Skeletal muscle tissue (tissue), 4 donors: Measurements from ENCODE around the gene ANKS4B. TPM values are rescaled to one million over a fixed set of nuclear protein-coding genes. Genes with fewer than 3 reads are reported as not detected.
"Not testable (repeated sequence)": the region's sequence is repeated elsewhere in the genome, so short reads cannot be mapped to it uniquely, and the experiment has no call there.

Source experiments
- H3K27ac ChIP-seq: one replicate; pipeline ENCODE4 v1.7.0; 2013; ENCODE audit warnings: mild to moderate bottlenecking, low read depth, low read length, inconsistent platforms
- H3K27me3 ChIP-seq, 3 donors: one replicate each; pipeline ENCODE4 v1.7.0; 2013; ENCODE audit warnings: low read length in 3 of 3; ENCODE audit not compliant: control insufficient read depth in 3 of 3, insufficient read depth in 3 of 3
- H3K36me3 ChIP-seq, 3 donors: one replicate each; pipeline ENCODE4 v1.7.0; 2013; ENCODE audit warnings: low read length in 3 of 3; ENCODE audit not compliant: control insufficient read depth in 3 of 3, insufficient read depth in 3 of 3
- H3K4me1 ChIP-seq, 3 donors: one replicate each; pipeline ENCODE4 v1.7.0; 2013; ENCODE audit warnings: low read length in 3 of 3, mild to moderate bottlenecking in 3 of 3; ENCODE audit not compliant: control insufficient read depth in 3 of 3, insufficient read depth in 3 of 3
- H3K4me3 ChIP-seq, 3 donors: one replicate each; pipeline ENCODE4 v1.7.0; 2013; ENCODE audit warnings: low read length in 3 of 3
- H3K9ac ChIP-seq, 3 donors: one replicate each; pipeline ENCODE4 v1.7.0; 2013; ENCODE audit warnings: low read length in 3 of 3, mild to moderate bottlenecking in 3 of 3, moderate library complexity in 2 of 3, low read depth in 1 of 3
- H3K9me3 ChIP-seq, 3 donors: one replicate each; pipeline ENCODE4 v1.7.0; 2013; ENCODE audit warnings: low read length in 3 of 3; ENCODE audit not compliant: control insufficient read depth in 3 of 3
- total RNA-seq: library from RNA; depleted of rRNA; stranded (reverse); fragments of >200 nt; gene quantifications from one replicate; pipeline ENCODE4 v1.2.3, GENCODE V29; 2014
- donor health status: Osteomylitis.

Gene ANKS4B
- total RNA-seq, 1 donor from 2014 or later = not detected

GRCh38 chr16:21195330-21195729 lies 38.2 kb upstream of the ANKS4B start:
- not testable (repeated sequence) for H3K9ac ChIP-seq, H3K4me3 ChIP-seq, H3K36me3 ChIP-seq, H3K4me1 ChIP-seq, H3K27ac ChIP-seq, H3K9me3 ChIP-seq, H3K27me3 ChIP-seq

GRCh38 chr16:21197112-21197511 lies 36.4 kb upstream of the ANKS4B start:
- no peaks in the 10 kb centered on the region for H3K36me3 ChIP-seq
- H3K9me3 ChIP-seq = no peaks in the 10 kb centered on the region
- peaks cover 0 to 12% (median 10%) of the 10 kb centered on the region in 3 donors for H3K27me3 ChIP-seq
- H3K4me1 ChIP-seq = no peaks in the 10 kb centered on the region
- H3K4me3 ChIP-seq = no peak overlapping the region
- no peak overlapping the region for H3K27ac ChIP-seq
- no peak overlapping the region for H3K9ac ChIP-seq

GRCh38 chr16:21197621-21198020 lies 35.9 kb upstream of the ANKS4B start:
- no peak overlapping the region for H3K27ac ChIP-seq
- H3K9ac ChIP-seq = no peak overlapping the region
- H3K4me3 ChIP-seq = no peak overlapping the region
- no peaks in the 10 kb centered on the region for H3K4me1 ChIP-seq
- peaks cover 0 to 12% (median 10%) of the 10 kb centered on the region in 3 donors for H3K27me3 ChIP-seq
- H3K36me3 ChIP-seq = no peaks in the 10 kb centered on the region
- H3K9me3 ChIP-seq = no peaks in the 10 kb centered on the region

GRCh38 chr16:21199607-21200218 lies 33.8 kb upstream of the ANKS4B start:
- no peak overlapping the region for H3K9ac ChIP-seq
- H3K4me3 ChIP-seq = no peak overlapping the region
- no peak overlapping the region for H3K27ac ChIP-seq
- H3K36me3 ChIP-seq = no peaks in the 10 kb centered on the region
- H3K4me1 ChIP-seq = no peaks in the 10 kb centered on the region
- peaks cover 0 to 10% (median 10%) of the 10 kb centered on the region in 3 donors for H3K27me3 ChIP-seq
- no peaks in the 10 kb centered on the region for H3K9me3 ChIP-seq

GRCh38 chr16:21203155-21203797 lies 30.2 kb upstream of the ANKS4B start:
- Histone ChIP-seq H3K4me3 (no peak overlapping the region), H3K27me3 (peaks cover 0 to 10% (median 10%) of the 10 kb centered on the region in 3 donors), H3K4me1 (no peaks in the 10 kb centered on the region), H3K27ac (no peak overlapping the region), H3K36me3 (no peaks in the 10 kb centered on the region), H3K9ac (no peak overlapping the region), H3K9me3 (no peaks in the 10 kb centered on the region)

DNA sequence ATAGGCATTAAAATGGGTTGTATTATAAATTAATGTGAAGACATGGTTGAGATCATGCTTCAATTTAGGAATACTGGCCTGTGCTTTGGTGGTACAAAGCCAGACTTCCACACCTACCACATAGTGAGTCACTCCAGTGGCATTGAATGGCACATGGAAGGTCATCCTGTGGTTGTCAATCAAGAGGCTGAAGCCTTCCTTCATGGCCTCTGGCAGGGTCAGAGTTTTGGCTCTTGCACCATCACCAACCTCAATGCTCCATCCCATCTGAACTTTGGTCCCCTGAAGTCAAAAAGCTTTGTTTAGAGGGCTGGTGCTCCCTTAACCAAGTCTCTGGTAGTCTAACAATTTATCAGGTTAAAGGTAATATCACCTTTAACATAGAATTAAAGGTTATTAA lies 28.2 kb upstream of the ANKS4B start:
- no peak overlapping the region for H3K9ac ChIP-seq
- H3K9me3 ChIP-seq = no peaks in the 10 kb centered on the region
- no peak overlapping the region for H3K4me3 ChIP-seq
- no peak overlapping the region for H3K27ac ChIP-seq
- H3K4me1 ChIP-seq = no peaks in the 10 kb centered on the region
- H3K27me3 ChIP-seq = peaks cover 0 to 7% (median 4%) of the 10 kb centered on the region in 3 donors
- no peaks in the 10 kb centered on the region for H3K36me3 ChIP-seq

DNA sequence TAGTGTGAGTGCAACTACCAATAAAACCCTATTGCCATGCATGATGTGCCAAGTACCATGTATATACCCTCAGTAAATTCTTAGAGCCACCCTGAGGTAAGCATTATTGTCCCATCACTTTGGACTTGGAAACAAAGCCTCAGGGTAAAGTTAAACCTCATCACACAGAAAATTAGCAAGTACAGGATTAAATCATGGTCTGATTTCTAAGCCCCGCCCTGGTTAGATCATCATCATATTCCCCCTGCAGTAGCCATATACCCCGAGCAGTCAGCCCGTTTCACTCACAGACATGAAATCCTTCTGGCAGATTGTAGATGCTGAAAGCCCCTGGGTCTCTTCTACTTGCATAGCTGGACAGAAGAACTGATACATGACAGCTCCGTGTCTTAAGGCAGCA lies 26.9 kb upstream of the ANKS4B start:
- Histone ChIP-seq H3K4me3 (no peak overlapping the region), H3K27me3 (no peaks in the 10 kb centered on the region), H3K36me3 (no peaks in the 10 kb centered on the region), H3K9ac (no peak overlapping the region), H3K4me1 (no peaks in the 10 kb centered on the region), H3K27ac (no peak overlapping the region), H3K9me3 (no peaks in the 10 kb centered on the region)

DNA sequence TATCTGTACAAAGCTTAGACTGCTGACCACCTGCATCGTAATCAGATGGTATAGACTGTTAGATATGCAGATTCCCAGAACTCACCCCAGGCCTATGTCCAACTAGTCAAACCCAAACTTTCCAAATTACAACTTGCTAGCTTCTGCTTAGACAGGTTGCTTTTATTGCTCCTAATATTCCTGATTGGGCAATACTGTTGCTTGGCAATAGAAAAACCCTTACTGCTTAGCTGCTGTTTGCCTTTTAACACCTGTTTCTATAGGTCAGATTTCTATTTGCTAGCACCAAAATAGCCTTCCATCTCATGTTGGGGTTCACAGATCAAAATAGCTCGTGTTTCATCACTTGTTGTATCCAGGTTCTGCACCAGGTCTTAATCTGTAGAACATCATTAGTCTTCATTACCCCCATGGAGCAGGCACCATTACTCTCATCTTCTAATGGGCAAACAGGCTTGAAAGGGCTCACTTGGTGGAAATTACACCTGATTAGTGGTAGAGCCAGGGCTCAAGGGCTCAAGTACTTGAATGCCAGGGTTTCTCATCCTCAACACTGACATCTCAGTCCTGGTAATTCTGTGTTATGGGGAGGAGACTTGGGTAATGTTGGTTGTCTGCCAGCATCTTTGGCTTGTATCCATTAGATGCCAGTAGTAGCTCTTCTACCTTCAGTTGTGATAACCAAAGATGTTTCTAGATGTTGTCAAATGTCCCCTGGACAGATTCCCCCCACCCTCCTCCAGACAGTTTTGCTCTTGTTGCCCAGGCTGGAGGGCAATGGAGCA lies 24.9 kb upstream of the ANKS4B start:
- no peak overlapping the region for H3K4me3 ChIP-seq
- H3K4me1 ChIP-seq = no peaks in the 10 kb centered on the region
- H3K36me3 ChIP-seq = no peaks in the 10 kb centered on the region
- no peaks in the 10 kb centered on the region for H3K9me3 ChIP-seq
- H3K9ac ChIP-seq = no peak overlapping the region
- H3K27ac ChIP-seq = no peak overlapping the region
- H3K27me3 ChIP-seq = no peaks in the 10 kb centered on the region

DNA sequence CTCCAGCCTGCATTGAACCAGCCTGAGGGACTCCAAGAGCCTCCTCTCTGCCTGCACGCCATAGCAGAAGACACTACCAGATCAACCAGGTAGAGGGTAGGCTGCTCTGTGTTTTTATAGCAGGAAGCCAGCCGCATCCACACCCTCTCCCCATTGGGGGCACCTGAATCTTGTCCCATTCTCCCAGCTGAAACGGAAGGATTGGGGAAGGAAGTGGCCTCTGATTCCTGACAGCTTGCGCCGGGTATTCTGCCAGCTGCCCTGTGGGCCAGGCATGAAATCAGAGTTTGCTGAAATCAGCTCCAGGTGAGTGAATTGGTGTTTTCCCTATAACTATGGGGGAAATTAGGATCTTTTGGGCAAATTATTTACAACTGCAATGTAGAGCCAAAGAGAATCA lies 22.0 kb upstream of the ANKS4B start, which contains the start of gene ZP2:
Gene ZP2, minus strand, starts transcription at position 89 of the 400 bp plus-strand sequence. Its CDS starts 27 bp downstream, at position 62.
- Histone ChIP-seq H3K4me1 (no peaks in the 10 kb centered on the region), H3K4me3 (no peak within 1 kb of the TSS), H3K9me3 (no peaks in the 10 kb centered on the region), H3K9ac (no peak within 1 kb of the TSS), H3K27me3 (no peaks in the 10 kb centered on the region), H3K36me3 (no peaks in the 10 kb centered on the region), H3K27ac (no peak within 1 kb of the TSS)

DNA sequence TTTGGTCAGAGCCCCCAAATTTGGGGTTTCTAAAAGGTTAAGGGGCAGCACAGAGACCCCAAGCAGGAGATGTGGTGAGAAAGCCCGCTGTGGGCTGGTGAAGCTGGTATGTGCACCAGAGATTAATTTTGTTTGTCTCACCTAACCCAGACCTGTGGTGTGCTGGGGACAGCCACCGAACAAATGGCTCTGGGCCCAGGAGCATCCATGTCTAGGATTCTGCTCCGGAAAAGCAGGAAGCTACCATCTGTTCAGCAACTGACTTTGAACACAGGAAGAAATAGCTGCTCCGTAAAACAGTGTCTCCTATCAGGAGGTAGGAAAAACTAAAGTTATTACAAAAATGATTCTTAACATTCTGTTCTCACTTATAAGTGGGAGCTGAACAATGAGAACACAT lies 19.4 kb upstream of the ANKS4B start:
- Histone ChIP-seq H3K27ac (no peak overlapping the region), H3K4me1 (no peaks in the 10 kb centered on the region), H3K4me3 (no peak overlapping the region), H3K9me3 (no peaks in the 10 kb centered on the region), H3K36me3 (no peaks in the 10 kb centered on the region), H3K9ac (no peak overlapping the region), H3K27me3 (no peaks in the 10 kb centered on the region)
